ENCODE results near the gene RAB38. TPM values are rescaled to one million over a fixed set of nuclear protein-coding genes. Genes with fewer than 3 reads are reported as not detected.

RAB38 gene
- total RNA-seq, 1 donor from 2014 or later: not detected

GRCh38 chr11:88070437-88070836 is 104.8 kb downstream of the RAB38 start:
- H3K4me1 ChIP-seq: no peaks in the 10 kb centered on the region
- H3K36me3 ChIP-seq: no peaks in the 10 kb centered on the region
- no peak overlapping the region for H3K4me3 ChIP-seq
- no peak for TF ChIP-seq CTCF (IDR thresholded peaks at IDR 0.05)
- H3K9me3 ChIP-seq: peaks cover 0 to 8% of the 10 kb centered on the region in 2 donors
- no peak overlapping the region for H3K27ac ChIP-seq
- H3K27me3 ChIP-seq: no peaks in the 10 kb centered on the region
- intact Hi-C loops (cut with DNase I): no loop called here
- DNase-seq (ENCODE audit: low spot score in 2 of 2): no peak

- Histone ChIP-seq H3K4me3 (no peak overlapping the region), H3K27ac (no peak overlapping the region), H3K36me3 (no peaks in the 10 kb centered on the region), H3K4me1 (no peaks in the 10 kb centered on the region), H3K9me3 (peaks cover 0 to 4% of the 10 kb centered on the region in 2 donors), H3K27me3 (no peaks in the 10 kb centered on the region)
- intact Hi-C loops (cut with DNase I): no loop called here
- TF ChIP-seq CTCF (IDR thresholded peaks at IDR 0.05): no peak
- DNase-seq (ENCODE audit: low spot score in 2 of 2): no peak
Observed at GRCh38 chr11:88068848-88069554, 106.2 kb downstream of the RAB38 start.

GRCh38 chr11:88066090-88066489 is 109.2 kb downstream of the RAB38 start:
- intact Hi-C loops (cut with DNase I): no loop called here
- H3K36me3 ChIP-seq: no peaks in the 10 kb centered on the region
- H3K27me3 ChIP-seq: no peaks in the 10 kb centered on the region
- no peaks in the 10 kb centered on the region for H3K9me3 ChIP-seq
- DNase-seq (ENCODE audit: low spot score in 2 of 2): no peak
- TF ChIP-seq CTCF (IDR thresholded peaks at IDR 0.05): no peak
- no peak overlapping the region for H3K4me3 ChIP-seq
- no peak overlapping the region for H3K27ac ChIP-seq
- no peaks in the 10 kb centered on the region for H3K4me1 ChIP-seq

DNA sequence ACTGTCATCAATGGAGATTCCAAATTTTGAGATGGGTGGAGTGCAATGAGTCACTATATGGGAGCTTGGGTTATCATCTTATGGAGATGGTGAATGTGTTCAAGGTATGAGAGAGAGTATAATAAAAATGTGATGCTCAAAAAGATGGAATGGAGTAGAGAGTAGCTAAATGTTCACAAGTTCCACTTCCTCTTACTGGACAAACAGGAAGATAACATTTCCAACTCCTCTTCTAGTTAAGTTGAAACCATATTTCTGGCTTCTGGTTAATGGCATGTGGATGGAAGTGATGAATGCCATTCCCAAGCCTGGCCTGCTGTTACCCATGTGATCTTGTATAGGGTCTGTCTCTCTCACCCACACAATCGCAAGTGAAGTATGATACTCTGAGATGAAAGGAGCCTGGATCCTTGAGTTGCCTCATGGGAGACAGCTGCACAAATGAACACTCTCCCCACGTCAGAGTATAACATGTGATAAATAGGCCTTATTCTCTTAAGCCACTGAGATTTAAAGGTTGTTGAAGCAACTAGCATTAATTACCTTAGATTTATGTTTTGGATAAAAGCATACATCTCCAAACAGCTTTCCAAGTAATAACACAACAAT is 111.0 kb downstream of the RAB38 start:
- intact Hi-C loops (cut with DNase I): no loop called here
- Histone ChIP-seq H3K27ac (no peak overlapping the region), H3K4me1 (no peaks in the 10 kb centered on the region), H3K9me3 (no peaks in the 10 kb centered on the region), H3K27me3 (no peaks in the 10 kb centered on the region), H3K36me3 (no peaks in the 10 kb centered on the region), H3K4me3 (no peak overlapping the region)
- TF ChIP-seq CTCF (IDR thresholded peaks at IDR 0.05): no peak
- no peak for DNase-seq (ENCODE audit: low spot score in 2 of 2)

Other genes starting within 250 kb of the RAB38 start
- 164 TPM for gene CTSC, start 162.3 kb upstream of the RAB38 start, total RNA-seq

Measured in ascending aorta (tissue), 2 donors.